HL-60 (cell line): Measurements from ENCODE around the gene SORBS2.

Experiments used
- DNase-seq, 2 experiments: peaks; one replicate each; pipeline ENCODE4 v3.0.0-alpha.2; 2010 to 2020; ENCODE audit warnings: low read depth in 1 of 2, low spot score in 1 of 2
- H3K27ac ChIP-seq: fragments of 250-450 bp; sonication (Bioruptor Pico); replicated peaks from 2 replicates; pipeline ENCODE4 v1.5.1; 2020; ENCODE audit warnings: mild to moderate bottlenecking, moderate library complexity
- H3K27me3 ChIP-seq: fragments of 250-450 bp; sonication (Bioruptor Pico); 2 replicates; pipeline ENCODE4 v1.5.1; 2021; ENCODE audit warnings: mild to moderate bottlenecking, moderate library complexity; ENCODE audit not compliant: insufficient read depth, poor library complexity, severe bottlenecking
- H3K4me3 ChIP-seq: replicated peaks from 2 replicates; pipeline ENCODE4 v1.5.1; 2011; ENCODE audit warnings: mild to moderate bottlenecking, control low read depth, low read length; ENCODE audit not compliant: insufficient read depth
- CTCF ChIP-seq: IDR thresholded peaks from one replicate; pipeline ENCODE4 v1.5.1; 2011; ENCODE audit warnings: low read length, control low read depth, inconsistent platforms; ENCODE audit not compliant: insufficient read depth
- GABPA ChIP-seq: IDR thresholded peaks from 2 replicates; pipeline ENCODE4 v1.6.1; 2012; ENCODE audit warnings: low read depth
- POLR2AphosphoS5 ChIP-seq: IDR thresholded peaks from 2 replicates; pipeline ENCODE4 v1.6.1; 2012; ENCODE audit warnings: low read depth
- REST ChIP-seq: IDR thresholded peaks from 2 replicates; pipeline ENCODE4 v1.6.1; 2012; ENCODE audit warnings: low read depth; ENCODE audit not compliant: insufficient replicate concordance
- SPI1 ChIP-seq: IDR thresholded peaks from 2 replicates; pipeline ENCODE4 v1.6.1; 2012; ENCODE audit warnings: low read depth, mild to moderate bottlenecking, borderline replicate concordance

Gene SORBS2

GRCh38 chr4:185681604-185682003 lies 130.4 kb downstream of the SORBS2 start:
- H3K27me3 ChIP-seq: no peaks in the 10 kb centered on the region
- DNase-seq: no peak
- no peak overlapping the region for H3K4me3 ChIP-seq
- TF ChIP-seq GABPA (no peak), SPI1 (no peak), REST (no peak), POLR2AphosphoS5 (no peak), CTCF (no peak)
- H3K27ac ChIP-seq: no peak overlapping the region

- Histone ChIP-seq H3K4me3 (no peak overlapping the region), H3K27ac (no peak overlapping the region), H3K27me3 (no peaks in the 10 kb centered on the region)
- TF ChIP-seq GABPA (no peak), REST (no peak)
- no peak for DNase-seq
Measured at GRCh38 chr4:185680617-185681016, 131.4 kb downstream of the SORBS2 start.

GRCh38 chr4:185679523-185679922 lies 132.5 kb downstream of the SORBS2 start:
- DNase-seq: no peak
- no peak overlapping the region for H3K4me3 ChIP-seq
- no peak overlapping the region for H3K27ac ChIP-seq
- H3K27me3 ChIP-seq: no peaks in the 10 kb centered on the region
- TF ChIP-seq GABPA (no peak), CTCF (no peak), SPI1 (no peak), POLR2AphosphoS5 (no peak), REST (no peak)

- Histone ChIP-seq H3K4me3 (no peak overlapping the region), H3K27ac (no peak overlapping the region), H3K27me3 (no peaks in the 10 kb centered on the region)
- TF ChIP-seq REST (no peak), SPI1 (no peak), POLR2AphosphoS5 (no peak), GABPA (no peak)
- DNase-seq: no peak
Measured at GRCh38 chr4:185677637-185678314, 134.2 kb downstream of the SORBS2 start.
